GM19468 (cell line): Measurements from ENCODE around the gene DDIT4.
"Not testable (repeated sequence)": the region's sequence is repeated elsewhere in the genome, so short reads cannot be mapped to it uniquely, and the experiment has no call there.

Experiments
- ATAC-seq: cut with Tn5 transposase; IDR thresholded peaks from one replicate; pipeline ENCODE4 v1.9.1; 2021; ENCODE audit warnings: mild to moderate bottlenecking, moderate library complexity, moderate number of reproducible peaks; ENCODE audit not compliant: unreplicated experiment; ENCODE audit errors: extremely low read depth

Gene DDIT4

DNA sequence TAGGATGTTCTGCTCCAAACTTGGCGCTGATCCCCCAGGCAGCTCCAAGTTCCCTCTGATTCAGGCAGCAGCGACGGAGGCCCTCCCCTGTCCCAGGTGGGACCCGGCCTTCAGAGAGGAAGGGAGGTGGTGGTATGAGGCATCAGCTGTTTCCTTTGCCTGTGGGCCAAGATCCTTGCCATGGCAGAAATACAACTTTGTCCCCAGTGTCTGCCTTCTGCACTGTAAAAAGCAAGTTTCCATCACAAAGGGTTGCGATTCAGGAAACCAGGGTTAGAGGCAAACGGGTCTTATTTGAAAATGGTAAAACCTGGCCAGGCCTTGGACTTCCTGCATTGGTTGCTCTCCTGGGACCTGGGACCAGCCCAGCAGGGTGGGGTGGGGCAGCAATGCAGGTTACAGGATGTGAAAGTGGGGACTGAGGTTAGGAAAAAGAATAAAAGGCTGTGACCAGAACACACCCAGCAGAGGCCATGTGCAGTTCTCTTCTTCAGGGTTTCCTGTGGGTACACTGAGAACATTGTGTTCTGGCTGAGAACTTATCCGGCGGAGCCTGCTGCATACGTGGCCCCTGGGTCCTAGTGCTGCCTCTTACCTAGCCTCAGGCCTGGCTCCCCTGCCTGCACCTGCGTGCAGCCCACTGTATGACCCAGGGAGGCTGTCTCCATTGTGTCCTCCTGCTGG is 25.1 kb upstream of the DDIT4 start:
- peak; percentile 91 for ATAC-seq

GRCh38 chr10:72249176-72249862 is 24.4 kb upstream of the DDIT4 start:
- ATAC-seq = not testable (repeated sequence)

DNA sequence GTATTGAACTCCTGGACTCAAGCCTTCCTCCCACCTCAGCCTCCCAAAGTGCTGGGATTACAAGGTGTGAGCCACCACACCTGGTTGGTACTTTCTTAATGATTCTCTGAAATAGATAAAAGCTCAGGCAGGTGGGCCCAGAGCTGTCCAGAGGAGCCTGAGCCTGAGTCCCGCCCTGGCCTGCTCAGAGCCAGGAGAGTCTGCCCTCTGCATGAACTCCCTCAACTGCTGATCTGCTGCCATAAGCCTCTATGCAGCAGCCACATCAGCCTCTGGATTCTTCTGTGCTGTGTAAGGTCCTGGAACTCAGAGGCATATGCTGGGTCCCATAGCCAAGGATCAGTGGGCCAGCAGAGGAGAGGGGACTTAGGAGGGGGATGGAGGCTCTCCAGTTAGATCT is 23.1 kb upstream of the DDIT4 start:
- ATAC-seq = no peak

GRCh38 chr10:72251635-72252034 is 22.1 kb upstream of the DDIT4 start:
- no peak for ATAC-seq

GRCh38 chr10:72252972-72253371 is 20.8 kb upstream of the DDIT4 start:
- ATAC-seq = no peak

DNA sequence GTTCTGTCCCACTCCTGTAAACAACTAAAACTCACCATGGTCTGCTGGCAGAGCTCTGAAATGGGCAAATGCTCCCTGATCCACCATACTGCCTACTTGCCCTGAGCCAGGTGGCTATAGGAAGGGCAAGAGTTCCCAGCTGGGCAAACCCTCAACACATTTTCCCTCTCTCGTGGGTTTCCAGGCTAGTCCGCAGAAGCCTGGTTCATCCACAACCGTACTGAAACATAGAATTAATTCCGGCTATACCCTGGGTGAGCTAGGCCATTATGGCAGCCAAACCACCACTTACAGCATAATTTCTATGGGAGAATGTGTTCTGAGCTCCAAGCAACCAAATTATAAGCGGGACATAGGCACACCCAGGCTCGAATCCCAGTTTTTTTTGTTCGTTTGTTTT is 20.1 kb upstream of the DDIT4 start:
- ATAC-seq = no peak

DNA sequence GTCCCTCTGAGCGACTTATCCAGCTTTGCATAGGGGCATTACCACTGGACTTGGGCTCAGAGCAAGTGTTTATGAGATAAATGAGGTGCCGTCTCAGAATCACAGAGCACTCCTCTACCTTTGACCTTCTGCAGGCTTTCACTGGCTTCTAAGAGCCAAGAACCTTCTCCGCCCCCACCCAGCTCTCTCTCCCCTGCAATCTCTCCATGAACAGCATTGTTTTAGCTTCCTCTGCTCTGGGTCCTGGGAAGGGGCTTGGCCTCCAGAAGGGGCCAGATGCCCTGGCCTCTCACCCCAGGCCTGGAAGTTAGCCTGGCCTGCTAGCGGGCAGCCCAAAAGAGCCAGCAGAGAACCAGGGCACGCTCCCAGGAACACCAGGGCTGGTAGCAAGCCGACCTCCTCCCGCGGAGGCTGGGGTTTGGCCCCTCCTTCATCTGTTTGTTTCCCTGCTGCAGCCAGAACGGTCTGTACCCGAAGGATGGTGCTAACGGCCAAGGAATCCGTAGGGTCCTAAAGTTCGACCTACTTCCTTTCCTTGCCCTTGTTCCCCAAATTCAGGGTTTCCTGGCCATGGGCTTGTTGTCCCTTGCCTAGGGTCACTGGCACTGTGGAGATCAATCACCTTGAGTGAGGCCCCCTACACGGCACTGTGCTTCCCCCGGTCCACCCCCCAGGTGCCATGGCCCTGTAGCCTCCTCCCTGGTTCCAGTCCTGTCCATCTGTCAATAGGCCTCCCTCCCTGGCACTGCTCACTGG is 18.7 kb upstream of the DDIT4 start:
- no peak for ATAC-seq

GRCh38 chr10:72255977-72256729 is 17.6 kb upstream of the DDIT4 start:
- ATAC-seq = no peak

GRCh38 chr10:72257051-72257892 is 16.5 kb upstream of the DDIT4 start:
- ATAC-seq = no peak

DNA sequence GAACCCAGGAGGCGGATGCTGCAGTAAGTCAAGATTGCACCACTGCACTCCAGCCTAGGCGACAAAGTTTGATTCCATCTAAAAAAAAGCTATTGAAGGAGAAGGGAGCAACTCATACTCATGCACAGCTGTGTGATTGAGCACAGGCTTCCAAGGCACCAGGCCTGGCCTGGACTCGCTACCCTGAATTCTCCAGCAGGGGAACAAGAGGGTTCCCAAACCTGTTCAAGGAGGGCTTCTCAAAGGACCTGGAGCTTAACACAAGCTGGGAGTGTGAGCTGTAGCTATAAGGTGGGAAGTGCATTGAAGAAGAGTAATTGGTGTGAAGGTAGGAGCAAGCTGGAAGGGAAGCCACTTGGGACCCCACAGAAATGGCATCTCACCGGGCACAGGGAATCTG is 15.1 kb upstream of the DDIT4 start:
- no peak for ATAC-seq

DNA sequence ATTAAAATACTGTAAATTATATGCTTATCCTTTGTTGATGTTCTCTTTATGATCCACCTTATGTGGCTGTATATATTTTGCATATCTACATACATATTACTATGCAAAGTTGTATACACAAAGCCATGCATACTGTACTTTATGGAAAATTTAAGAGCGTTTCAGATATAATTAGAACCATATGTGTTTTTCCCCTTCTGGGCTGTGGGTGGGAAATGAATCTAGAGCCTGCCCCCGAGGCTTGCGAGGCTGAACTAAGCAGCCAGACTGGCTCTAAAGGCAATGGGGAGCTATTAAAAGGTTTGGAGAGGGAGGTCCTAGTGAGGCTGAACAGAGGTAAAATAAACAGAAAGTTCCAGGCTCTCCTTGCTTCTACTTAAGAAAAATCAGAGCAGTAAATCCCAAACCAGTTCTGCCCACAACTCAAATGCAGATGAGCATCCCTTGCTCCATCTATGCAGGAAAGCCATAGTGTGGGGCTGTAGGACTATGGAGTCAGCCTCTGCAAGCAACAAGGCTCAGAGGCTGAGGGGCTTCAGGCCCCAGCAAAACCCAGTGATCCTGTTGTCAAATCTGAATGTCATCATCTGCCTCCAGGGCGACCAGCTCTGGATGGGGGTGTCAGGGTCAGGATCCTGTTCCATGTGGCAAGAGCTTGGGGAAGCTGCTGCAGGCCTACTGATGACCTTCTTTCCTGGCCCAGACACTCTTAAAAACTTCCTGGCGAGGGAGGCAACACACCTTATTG is 14.1 kb upstream of the DDIT4 start:
- no peak for ATAC-seq

DNA sequence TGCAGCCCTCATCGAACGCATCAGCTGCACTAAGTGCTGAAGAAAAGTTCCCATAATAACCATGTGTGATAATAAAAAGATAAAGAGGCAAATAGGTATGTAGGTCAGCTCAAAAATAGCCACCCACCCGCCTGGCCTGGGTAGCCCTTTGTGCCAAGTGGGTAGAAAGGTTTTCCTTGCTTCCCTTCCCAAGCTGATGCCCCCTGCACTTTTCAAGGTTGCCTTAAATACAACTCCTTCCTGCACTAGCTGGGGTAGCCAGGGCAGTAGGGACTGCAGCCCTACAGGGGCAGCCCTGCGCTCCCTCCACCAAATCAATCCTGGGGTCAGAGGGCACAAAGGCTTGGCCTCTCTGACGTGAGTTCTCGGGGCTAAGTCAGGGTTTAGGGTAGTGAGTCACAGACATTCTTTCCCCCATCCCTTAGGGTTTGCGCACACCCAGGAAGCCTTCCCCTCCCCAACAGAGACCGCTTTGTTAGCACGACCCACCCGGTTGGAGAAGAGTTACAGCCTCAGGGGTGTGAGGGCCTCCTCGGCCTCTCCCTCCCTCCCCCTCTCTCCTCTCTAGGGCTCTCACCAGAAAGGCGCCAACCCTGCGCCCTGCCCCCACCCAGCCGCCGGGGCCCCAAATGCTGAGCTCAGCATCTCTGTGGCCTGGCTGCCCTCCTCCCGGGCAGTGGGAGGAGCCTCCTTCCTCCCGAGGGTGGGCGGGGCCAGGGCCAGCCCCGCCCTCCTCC is 13.3 kb upstream of the DDIT4 start:
- peak; percentile 37 for ATAC-seq

DNA sequence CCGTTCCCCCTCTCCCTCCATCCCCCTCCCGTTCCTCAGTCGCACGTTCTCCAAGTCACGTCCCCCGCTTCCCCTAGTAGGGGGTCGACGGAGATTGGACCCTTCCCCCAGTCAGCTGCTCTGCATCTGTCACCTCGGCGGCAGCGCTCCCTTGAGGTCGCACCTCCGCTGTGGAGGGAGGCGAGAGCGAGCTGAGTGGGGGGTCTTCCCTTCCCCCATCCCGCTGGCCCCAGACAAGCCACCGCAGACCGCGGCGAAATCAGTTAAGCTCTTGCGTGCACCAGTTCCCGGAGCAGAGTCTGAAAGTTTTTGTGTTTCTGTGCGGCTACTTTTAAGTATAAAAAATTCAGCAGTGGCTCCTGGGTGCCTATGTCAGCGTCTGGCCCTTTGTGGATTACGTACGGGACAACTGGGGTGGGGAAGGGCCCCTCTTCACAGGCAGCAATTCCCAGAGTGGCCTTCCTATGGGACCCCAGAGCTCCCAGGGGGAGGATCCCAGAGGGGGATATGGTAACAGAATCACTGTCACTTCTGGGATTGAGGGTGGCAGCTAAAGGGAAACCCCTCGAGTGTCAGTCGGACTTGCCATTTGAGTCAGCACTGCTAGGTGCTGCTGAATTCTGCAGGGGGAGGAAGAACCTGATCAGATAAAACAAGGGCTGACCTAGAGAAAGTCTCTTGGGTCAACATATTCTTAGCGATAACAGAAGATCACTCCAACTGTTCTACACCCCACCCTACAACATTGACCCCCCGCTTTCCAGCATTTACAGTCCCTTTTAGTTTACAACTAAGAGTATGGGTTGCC is 12.5 kb upstream of the DDIT4 start:
- peak; percentile 43 for ATAC-seq

DNA sequence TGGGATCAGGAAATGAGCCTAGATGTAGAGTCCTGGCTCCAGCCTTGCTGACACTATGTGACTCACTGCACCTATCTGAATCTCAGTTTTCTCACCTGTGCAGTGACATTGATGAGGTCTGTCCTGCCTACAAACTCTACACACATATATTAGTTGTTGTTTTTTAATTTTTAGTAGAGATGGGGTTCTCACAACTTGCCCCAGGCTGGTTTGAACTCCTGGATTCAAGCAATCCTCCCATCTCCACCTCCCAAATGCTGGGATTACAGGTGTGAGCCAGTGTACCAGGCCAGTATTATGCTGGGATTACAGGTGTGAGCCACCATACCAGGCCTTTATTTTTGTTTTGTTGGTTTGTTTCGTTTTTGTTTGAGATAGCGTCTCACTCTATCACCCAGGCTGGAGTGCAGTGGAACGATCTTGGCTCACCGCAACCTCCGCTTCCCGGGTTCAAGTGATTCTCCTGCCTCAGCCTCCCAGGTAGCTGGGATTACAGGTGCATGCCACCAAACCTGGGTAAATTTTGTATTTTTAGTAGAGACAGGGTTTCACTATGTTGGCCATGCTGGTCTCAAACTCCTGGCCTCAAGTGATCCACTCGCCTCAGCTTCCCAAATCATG is 11.8 kb upstream of the DDIT4 start:
- ATAC-seq = no peak

DNA sequence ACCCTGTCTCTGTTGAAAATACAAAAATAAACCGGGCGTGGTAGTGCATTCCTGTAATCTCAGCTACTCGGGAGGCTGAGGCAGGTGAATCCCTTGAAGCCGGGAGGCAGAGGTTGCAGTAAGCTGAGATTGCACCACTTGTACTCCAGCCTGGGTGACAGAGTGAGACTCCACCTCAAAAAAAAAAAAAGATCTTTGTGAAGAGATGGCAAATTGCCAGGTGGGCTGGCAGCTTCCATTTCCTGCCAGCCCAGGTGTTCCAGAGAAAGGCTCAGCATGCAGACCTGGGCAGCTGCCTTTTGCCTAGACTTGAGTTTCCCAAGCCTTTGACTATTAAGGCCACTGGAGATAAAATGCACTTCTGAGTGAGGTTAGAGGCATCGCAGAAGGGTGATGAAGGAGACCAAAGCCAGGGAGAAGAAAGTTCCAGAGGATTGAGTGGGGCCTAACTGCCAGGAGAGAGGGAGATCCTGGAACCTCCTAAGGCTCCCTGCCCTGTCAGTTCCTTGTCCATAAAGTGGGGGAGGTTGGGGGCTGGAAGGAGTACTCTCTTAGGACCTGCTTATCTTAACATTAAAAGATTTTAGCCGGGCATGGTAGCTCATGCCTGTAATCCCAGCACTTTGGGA is 10.0 kb upstream of the DDIT4 start:
- no peak for ATAC-seq

DNA sequence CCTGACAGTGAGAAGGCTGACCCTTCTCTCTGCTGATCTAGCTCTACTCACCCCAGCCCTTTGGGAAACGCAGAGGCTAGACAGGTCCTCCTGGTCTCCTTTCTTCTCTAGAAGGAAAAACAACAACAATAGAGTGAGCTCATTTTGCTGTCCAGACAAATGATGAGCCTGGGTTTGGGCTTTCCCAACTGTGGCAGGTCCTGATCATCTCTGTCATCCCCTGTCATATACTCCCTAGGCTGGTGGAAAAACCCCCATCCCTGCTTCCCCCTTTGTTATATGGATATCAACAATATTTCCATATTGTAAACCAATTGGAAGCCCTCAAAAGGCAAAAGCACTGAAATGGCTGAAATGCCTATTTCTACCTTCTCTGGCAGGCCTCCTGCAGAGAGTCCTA is 9.2 kb upstream of the DDIT4 start:
- no peak for ATAC-seq

DNA sequence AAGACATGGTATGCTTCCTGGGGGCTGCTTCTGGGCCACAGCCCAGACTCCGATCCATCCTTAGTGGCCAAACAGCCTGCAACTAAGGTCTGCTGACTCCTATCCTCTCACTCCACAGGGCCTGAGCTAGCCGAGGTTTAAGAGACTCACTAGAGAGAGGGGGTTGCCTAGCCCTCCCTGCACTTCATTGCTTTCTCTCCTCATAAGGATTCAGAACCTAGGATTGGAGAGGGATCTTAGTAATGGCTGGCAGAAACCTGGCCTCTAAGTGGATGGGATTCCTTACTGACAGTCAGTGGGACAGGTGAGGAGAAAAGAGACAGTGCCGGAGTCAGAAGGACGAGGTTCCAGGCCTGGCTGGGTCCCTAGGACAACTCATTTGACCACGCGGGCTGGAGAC is 8.2 kb upstream of the DDIT4 start:
- no peak for ATAC-seq
